Measurements from ENCODE around the gene IGHMBP2.

IGHMBP2 gene

DNA sequence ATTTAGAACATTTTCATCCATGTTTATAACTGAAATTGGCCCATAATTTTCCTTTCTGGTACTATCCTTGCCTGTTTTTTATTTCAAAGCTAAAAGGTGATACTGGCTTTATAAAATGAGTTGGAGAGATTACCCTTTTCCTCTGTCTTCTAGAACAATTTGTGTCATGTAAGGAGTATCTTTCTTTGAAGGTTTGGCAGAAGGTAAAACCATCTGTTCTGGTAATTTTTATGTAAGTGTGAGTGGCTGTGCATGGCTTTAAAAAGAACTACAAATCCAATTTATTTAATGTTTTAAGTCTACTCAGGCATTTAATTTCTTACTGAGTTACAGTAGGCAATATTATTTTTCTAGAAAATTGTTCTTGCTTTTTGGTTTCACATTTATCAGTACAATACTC, 84.8 kb downstream of the IGHMBP2 start:
- TF ChIP-seq, protein P1, sequence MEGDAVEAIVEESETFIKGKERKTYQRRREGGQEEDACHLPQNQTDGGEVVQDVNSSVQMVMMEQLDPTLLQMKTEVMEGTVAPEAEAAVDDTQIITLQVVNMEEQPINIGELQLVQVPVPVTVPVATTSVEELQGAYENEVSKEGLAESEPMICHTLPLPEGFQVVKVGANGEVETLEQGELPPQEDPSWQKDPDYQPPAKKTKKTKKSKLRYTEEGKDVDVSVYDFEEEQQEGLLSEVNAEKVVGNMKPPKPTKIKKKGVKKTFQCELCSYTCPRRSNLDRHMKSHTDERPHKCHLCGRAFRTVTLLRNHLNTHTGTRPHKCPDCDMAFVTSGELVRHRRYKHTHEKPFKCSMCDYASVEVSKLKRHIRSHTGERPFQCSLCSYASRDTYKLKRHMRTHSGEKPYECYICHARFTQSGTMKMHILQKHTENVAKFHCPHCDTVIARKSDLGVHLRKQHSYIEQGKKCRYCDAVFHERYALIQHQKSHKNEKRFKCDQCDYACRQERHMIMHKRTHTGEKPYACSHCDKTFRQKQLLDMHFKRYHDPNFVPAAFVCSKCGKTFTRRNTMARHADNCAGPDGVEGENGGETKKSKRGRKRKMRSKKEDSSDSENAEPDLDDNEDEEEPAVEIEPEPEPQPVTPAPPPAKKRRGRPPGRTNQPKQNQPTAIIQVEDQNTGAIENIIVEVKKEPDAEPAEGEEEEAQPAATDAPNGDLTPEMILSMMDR (IDR thresholded peaks at IDR 0.05; ENCODE audit: extremely low read depth, insufficient read depth, missing control alignments) = no peak
- in situ Hi-C loops (cut with MboI; ENCODE audit: low pct_unique_long_range_greater_than_20kb, low sequenced_read_pairs, unreplicated experiment) = no loop called here
- no peak for DNase-seq (ENCODE audit: low spot score)
